ACC112 (cell line): ENCODE measurements around the gene NCOA7.

Experiments
- H2AFZ ChIP-seq: fragments of 200-600 bp; sonication (generic); one replicate; pipeline ENCODE4 v1.6.0; 2017; ENCODE audit warnings: antibody characterized with exemption, low read length; ENCODE audit not compliant: unreplicated experiment
- H3K27ac ChIP-seq: fragments of 200-600 bp; sonication (generic); 2 replicates; pipeline ENCODE4 v1.5.1; 2014; ENCODE audit warnings: low read depth, mild to moderate bottlenecking, antibody characterized with exemption, low read length, moderate library complexity
- H3K27me3 ChIP-seq: fragments of 200-600 bp; sonication (generic); 2 replicates; pipeline ENCODE4 v1.6.1; 2014; ENCODE audit warnings: mild to moderate bottlenecking, antibody characterized with exemption, low read length, moderate library complexity, mixed read lengths; ENCODE audit not compliant: insufficient read depth
- H3K36me3 ChIP-seq: fragments of 200-600 bp; sonication (generic); 2 replicates; pipeline ENCODE4 v1.6.1; 2016; ENCODE audit warnings: mild to moderate bottlenecking, antibody characterized with exemption, low read length, moderate library complexity, mixed read lengths; ENCODE audit not compliant: insufficient read depth
- H3K4me1 ChIP-seq: fragments of 200-600 bp; sonication (generic); one replicate; pipeline ENCODE4 v1.6.1; 2016; ENCODE audit warnings: low read length, mixed read lengths; ENCODE audit not compliant: insufficient read depth, unreplicated experiment, control insufficient read depth
- H3K4me3 ChIP-seq: fragments of 200-600 bp; sonication (generic); 2 replicates; pipeline ENCODE4 v1.5.1; 2014; ENCODE audit warnings: mild to moderate bottlenecking, low read depth, low read length
- H3K79me2 ChIP-seq: fragments of 200-600 bp; sonication (generic); one replicate; pipeline ENCODE4 v1.6.0; 2016; ENCODE audit warnings: low read length; ENCODE audit not compliant: control insufficient read depth, unreplicated experiment, insufficient read depth

The NCOA7 gene

DNA sequence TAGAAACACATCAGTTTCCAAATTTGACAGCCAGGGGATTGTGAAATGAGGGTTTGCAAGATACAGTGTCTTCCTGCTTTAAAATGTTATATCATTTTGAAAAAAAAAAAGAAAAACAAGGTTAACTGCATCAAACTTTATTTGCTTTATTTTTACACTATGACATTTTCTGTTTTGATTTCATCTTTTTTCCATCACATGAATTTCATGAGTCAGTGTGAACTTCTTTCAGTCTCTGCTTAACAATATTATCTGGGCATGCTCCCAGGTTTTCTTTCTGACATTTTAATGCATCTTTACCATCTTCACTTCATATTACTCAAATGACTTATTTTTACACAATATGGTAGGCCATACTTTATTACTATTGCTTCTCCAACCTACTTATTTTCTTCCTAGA, 1.9 kb downstream of the NCOA7 start:
- peaks cover 62% of the 10 kb centered on the region for H3K79me2 ChIP-seq
- H3K27me3 ChIP-seq: no peaks in the 10 kb centered on the region
- peaks cover 8% of the 10 kb centered on the region; the same call in 1 of the 2 replicates for H3K36me3 ChIP-seq
- peak overlapping the region; percentile 93 for H3K4me3 ChIP-seq
- no peak overlapping the region for H2AFZ ChIP-seq
- peak overlapping the region; percentile 87 for H3K27ac ChIP-seq
- H3K4me1 ChIP-seq: peaks cover 60% of the 10 kb centered on the region

DNA sequence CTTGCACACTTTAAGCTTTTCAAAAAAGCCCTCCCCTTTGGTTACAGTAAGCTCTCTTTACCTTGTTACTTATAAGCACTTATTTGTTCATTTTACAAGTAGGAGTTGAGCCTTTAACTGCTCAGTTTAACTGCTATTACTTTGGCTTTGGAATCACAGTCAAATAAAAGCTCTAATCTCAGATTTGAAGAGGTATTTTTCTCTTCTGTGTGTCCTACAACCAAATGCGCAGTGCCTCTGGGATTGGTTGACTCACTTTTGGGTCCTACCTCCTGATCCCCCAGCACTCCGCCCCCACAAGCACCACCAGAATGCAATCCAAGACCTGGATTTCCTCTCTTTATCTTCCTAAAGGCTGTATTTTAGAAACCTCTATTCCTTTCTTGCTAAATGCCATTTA, 2.5 kb downstream of the NCOA7 start:
- H3K27me3 ChIP-seq: no peaks in the 10 kb centered on the region
- H3K79me2 ChIP-seq: peaks cover 68% of the 10 kb centered on the region
- H3K27ac ChIP-seq: peak overlapping the region; percentile 87
- H2AFZ ChIP-seq: no peak overlapping the region
- peak overlapping the region; percentile 93 for H3K4me3 ChIP-seq
- H3K4me1 ChIP-seq: peaks cover 62% of the 10 kb centered on the region
- H3K36me3 ChIP-seq: peaks cover 8% of the 10 kb centered on the region; the same call in 1 of the 2 replicates

DNA sequence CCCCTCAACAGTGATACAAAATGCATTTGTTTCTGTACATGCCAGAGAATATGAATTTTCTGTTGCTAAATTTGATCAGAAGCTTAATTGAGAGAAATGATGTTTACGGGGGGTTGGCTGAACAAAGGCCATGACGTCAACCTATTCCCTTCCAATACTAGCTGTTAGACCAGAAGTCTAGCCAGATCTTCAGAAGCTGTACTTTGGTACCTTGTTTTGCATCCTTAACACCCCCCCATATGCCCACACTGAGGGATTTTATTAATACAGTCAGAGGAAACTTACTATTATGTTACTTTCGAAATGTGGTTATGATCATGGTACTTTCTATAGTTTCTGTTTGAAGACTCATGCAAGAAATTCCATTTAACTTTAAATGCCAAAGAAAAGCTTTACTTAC, 3.1 kb downstream of the NCOA7 start:
- H2AFZ ChIP-seq: no peak overlapping the region
- no peaks in the 10 kb centered on the region for H3K27me3 ChIP-seq
- peak overlapping the region; percentile 87 for H3K27ac ChIP-seq
- H3K4me1 ChIP-seq: peaks cover 62% of the 10 kb centered on the region
- peaks cover 9% of the 10 kb centered on the region; the same call in 1 of the 2 replicates for H3K36me3 ChIP-seq
- H3K79me2 ChIP-seq: peaks cover 71% of the 10 kb centered on the region
- H3K4me3 ChIP-seq: peak overlapping the region; percentile 93

- peak overlapping the region; percentile 93 for H3K4me3 ChIP-seq
- peaks cover 77% of the 10 kb centered on the region for H3K79me2 ChIP-seq
- no peaks in the 10 kb centered on the region for H3K27me3 ChIP-seq
- peaks cover 59% of the 10 kb centered on the region for H3K4me1 ChIP-seq
- H2AFZ ChIP-seq: no peak overlapping the region
- peaks cover 13% of the 10 kb centered on the region; the same call in 1 of the 2 replicates for H3K36me3 ChIP-seq
- peak overlapping the region; percentile 87 for H3K27ac ChIP-seq
These were observed 3.8 kb downstream of the NCOA7 start for GRCh38 chr6:125794342-125795137.

DNA sequence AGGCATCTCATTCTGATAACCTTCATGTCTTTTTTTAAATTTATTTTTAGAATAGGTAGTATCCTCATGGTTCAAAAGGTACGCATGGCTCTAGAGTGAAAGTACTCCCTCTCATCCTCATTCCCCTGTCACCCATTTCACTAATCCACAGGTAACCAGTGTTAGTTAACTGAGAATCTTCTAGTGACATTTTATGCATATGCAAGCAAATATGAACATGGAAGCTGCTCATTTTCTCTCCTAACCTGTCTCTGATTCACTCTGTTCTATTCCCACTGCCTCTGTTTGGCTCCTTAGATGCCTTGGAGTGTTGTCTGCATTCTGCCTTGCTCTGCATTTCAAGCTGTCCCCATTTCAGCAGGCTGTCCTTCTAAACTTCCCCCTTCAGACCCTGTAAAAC, 4.5 kb downstream of the NCOA7 start:
- peaks cover 85% of the 10 kb centered on the region for H3K79me2 ChIP-seq
- H3K4me3 ChIP-seq: no peak overlapping the region
- H3K36me3 ChIP-seq: peaks cover 13% of the 10 kb centered on the region
- H3K27me3 ChIP-seq: no peaks in the 10 kb centered on the region
- H3K27ac ChIP-seq: peak overlapping the region; percentile 87
- H2AFZ ChIP-seq: no peak overlapping the region
- peaks cover 53% of the 10 kb centered on the region for H3K4me1 ChIP-seq

GRCh38 chr6:125797120-125797885, 6.5 kb downstream of the NCOA7 start:
- Histone ChIP-seq H3K79me2 (peaks cover 83% of the 10 kb centered on the region), H3K36me3 (peaks cover 13% of the 10 kb centered on the region), H3K27me3 (no peaks in the 10 kb centered on the region), H3K27ac (no peak overlapping the region), H2AFZ (no peak overlapping the region), H3K4me3 (no peak overlapping the region), H3K4me1 (peaks cover 49% of the 10 kb centered on the region)

DNA sequence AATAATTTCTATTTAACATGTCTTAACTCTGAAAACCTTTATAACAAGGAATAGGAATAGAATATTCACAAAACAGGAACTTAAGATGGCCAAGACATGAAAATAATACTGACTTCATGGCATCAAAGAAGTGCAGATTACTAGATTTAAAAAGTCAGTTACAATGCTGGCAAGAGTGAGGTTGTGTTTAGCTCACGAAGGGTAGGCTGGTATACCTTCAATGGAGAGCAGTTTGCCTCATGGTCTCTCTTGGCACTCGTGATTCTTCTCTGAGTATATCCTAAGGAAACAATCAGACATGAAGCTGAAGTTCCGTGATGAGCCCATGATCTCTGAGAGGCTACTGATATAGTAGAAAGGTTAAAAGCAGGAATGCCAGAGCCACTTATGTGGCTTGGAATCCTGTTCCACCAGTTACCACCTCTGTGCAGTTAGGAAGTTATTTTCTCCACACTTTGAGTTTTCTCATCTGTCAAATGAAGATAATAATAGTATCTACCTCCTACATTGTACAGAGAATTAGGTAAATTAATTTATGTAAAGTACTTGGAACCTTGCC, 7.2 kb downstream of the NCOA7 start:
- Histone ChIP-seq H3K4me3 (no peak overlapping the region), H3K27ac (no peak overlapping the region), H2AFZ (no peak overlapping the region), H3K79me2 (peaks cover 83% of the 10 kb centered on the region), H3K36me3 (peaks cover 13% of the 10 kb centered on the region), H3K27me3 (no peaks in the 10 kb centered on the region), H3K4me1 (peaks cover 52% of the 10 kb centered on the region)

- Histone ChIP-seq H3K27me3 (no peaks in the 10 kb centered on the region), H3K4me1 (peaks cover 52% of the 10 kb centered on the region), H3K4me3 (no peak overlapping the region), H3K27ac (no peak overlapping the region; the same call in 1 of the 2 replicates), H2AFZ (no peak overlapping the region), H3K79me2 (peaks cover 80% of the 10 kb centered on the region), H3K36me3 (peaks cover 13% of the 10 kb centered on the region)
These were observed 8.2 kb downstream of the NCOA7 start for GRCh38 chr6:125798734-125799508.

DNA sequence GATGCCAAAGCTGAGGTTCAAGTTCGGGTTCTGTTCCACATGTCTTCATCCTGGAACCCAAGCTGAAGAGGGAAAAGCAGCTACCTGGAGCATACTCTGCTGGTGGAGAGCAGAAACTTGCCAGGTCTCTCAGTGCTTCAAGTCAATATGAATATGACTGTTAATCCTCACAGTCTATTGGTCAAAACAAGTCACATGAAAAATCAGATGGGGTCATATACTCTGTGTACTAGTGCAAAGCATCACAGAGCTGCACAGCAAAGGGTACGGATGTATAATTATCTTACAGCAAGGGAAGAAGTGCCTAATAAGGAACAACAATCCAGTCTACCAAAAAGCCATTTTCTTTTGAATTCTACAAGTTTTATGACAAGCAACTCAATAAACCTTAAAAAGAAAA, 11.6 kb downstream of the NCOA7 start:
- Histone ChIP-seq H3K27ac (peak overlapping the region; percentile 70), H3K27me3 (no peaks in the 10 kb centered on the region), H3K36me3 (peaks cover 6% of the 10 kb centered on the region), H2AFZ (no peak overlapping the region), H3K4me3 (0 out of 2 replicates have a peak overlapping the region, but pooled peaks have one; percentile 18), H3K79me2 (peaks cover 66% of the 10 kb centered on the region), H3K4me1 (peaks cover 39% of the 10 kb centered on the region)

GRCh38 chr6:125802943-125803377, 12.2 kb downstream of the NCOA7 start:
- peaks cover 33% of the 10 kb centered on the region for H3K4me1 ChIP-seq
- H3K27me3 ChIP-seq: no peaks in the 10 kb centered on the region
- H3K27ac ChIP-seq: peak overlapping the region; percentile 70
- H2AFZ ChIP-seq: no peak overlapping the region
- peaks cover 5% of the 10 kb centered on the region; the same call in 1 of the 2 replicates for H3K36me3 ChIP-seq
- H3K4me3 ChIP-seq: peak overlapping the region; percentile 18; the same call in 1 of the 2 replicates
- H3K79me2 ChIP-seq: peaks cover 66% of the 10 kb centered on the region
